Memory B cell (primary cell): Measurements from ENCODE around the gene PCSK5.

Source experiments
- ATAC-seq: fragments of 150-1000 bp; cut with Tn5 transposase; 2 replicates; pipeline ENCODE4 v1.10.0; 2021; ENCODE audit warnings: low read depth, mild to moderate bottlenecking, moderate library complexity
- DNase-seq, 2 donors: peaks; one replicate each; pipeline ENCODE4 v3.0.0; 2022; ENCODE audit warnings: low spot score in 2 of 2
- H3K27ac Mint-ChIP-seq: one replicate; pipeline ENCODE4 v1.8.0; 2022; ENCODE audit warnings: mild to moderate bottlenecking, moderate library complexity, mixed read lengths
- H3K27me3 Mint-ChIP-seq: one replicate; pipeline ENCODE4 v1.8.0; 2022; ENCODE audit warnings: mixed read lengths
- H3K36me3 Mint-ChIP-seq: one replicate; pipeline ENCODE4 v1.8.0; 2022; ENCODE audit warnings: mild to moderate bottlenecking, mixed read lengths
- H3K4me1 Mint-ChIP-seq: one replicate; pipeline ENCODE4 v1.8.0; 2022; ENCODE audit warnings: mixed read lengths
- H3K4me3 Mint-ChIP-seq: one replicate; pipeline ENCODE4 v1.8.0; 2022; ENCODE audit warnings: mild to moderate bottlenecking, moderate library complexity, mixed read lengths
- H3K9me3 Mint-ChIP-seq: one replicate; pipeline ENCODE4 v1.8.0; 2022; ENCODE audit warnings: mixed read lengths

The PCSK5 gene

DNA sequence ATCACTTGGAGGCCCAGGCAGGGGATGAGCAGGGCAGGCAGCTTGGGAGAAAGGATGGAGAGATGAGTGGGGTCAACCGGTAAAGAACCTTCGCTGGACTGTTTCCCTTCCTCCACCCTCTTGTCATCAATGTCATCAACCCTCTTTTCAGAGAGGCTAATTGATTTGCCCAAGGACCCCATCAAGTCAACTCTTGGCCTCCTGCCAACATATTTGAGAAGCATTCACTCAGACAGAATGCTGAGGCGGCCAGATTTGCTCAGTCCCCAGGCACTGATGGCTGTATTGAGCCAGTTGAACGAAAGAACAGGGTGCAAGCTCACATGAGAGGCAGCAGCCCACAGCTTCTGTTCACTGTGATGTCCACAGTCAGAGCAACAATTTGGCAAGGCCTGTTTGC is 310.3 kb downstream of the PCSK5 start:
- Mint-ChIP-seq H3K9me3 (peaks cover 5% of the 10 kb centered on the region), H3K4me3 (no peak overlapping the region), H3K27me3 (peaks cover 3% of the 10 kb centered on the region), H3K4me1 (no peaks in the 10 kb centered on the region), H3K27ac (no peak overlapping the region), H3K36me3 (no peaks in the 10 kb centered on the region)
- DNase-seq = no peak
- ATAC-seq = no peak

- H3K4me1 Mint-ChIP-seq = no peaks in the 10 kb centered on the region
- H3K27ac Mint-ChIP-seq = no peak overlapping the region
- peaks cover 3% of the 10 kb centered on the region for H3K27me3 Mint-ChIP-seq
- peaks cover 7% of the 10 kb centered on the region for H3K9me3 Mint-ChIP-seq
- no peak overlapping the region for H3K4me3 Mint-ChIP-seq
- H3K36me3 Mint-ChIP-seq = no peaks in the 10 kb centered on the region
- ATAC-seq (no peak), DNase-seq (no peak)
These were observed 312.9 kb downstream of the PCSK5 start for GRCh38 chr9:76203373-76203772.

DNA sequence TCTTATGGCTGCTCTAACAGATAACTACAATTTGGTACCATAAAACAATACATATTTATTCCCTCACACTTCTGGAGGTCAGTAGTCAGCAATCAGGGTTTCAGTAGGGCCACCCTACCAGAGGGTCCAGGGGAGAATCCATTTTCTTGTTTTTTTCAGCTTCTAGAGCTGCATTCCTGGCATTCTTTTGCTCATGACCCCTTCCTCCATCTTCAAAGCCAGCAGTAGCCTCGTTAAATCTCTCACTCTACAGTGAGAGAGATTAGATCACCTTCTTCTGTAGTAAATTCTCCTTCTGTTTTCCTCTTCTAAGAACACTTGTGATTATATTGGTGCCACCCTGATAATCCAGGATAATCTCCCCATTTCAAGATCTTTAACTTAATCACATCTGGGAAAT is 316.3 kb downstream of the PCSK5 start:
- Mint-ChIP-seq H3K27me3 (peaks cover 2% of the 10 kb centered on the region), H3K4me3 (no peak overlapping the region), H3K36me3 (no peaks in the 10 kb centered on the region), H3K4me1 (no peaks in the 10 kb centered on the region), H3K27ac (no peak overlapping the region), H3K9me3 (peaks cover 4% of the 10 kb centered on the region)
- ATAC-seq (no peak), DNase-seq (no peak)

GRCh38 chr9:76213751-76214150 is 323.3 kb downstream of the PCSK5 start:
- H3K4me3 Mint-ChIP-seq = no peak overlapping the region

GRCh38 chr9:76215066-76215465 is 324.6 kb downstream of the PCSK5 start:
- ATAC-seq (no peak), DNase-seq (no peak)
- Mint-ChIP-seq H3K36me3 (no peaks in the 10 kb centered on the region), H3K27me3 (peaks cover 2% of the 10 kb centered on the region), H3K9me3 (no peaks in the 10 kb centered on the region), H3K27ac (no peak overlapping the region), H3K4me1 (no peaks in the 10 kb centered on the region), H3K4me3 (no peak overlapping the region)

More at GRCh38 chr9:76213751-76214150, 323.3 kb downstream of the PCSK5 start:
- ATAC-seq (no peak), DNase-seq (no peak)
- Mint-ChIP-seq H3K27me3 (no peaks in the 10 kb centered on the region), H3K4me1 (no peaks in the 10 kb centered on the region), H3K36me3 (no peaks in the 10 kb centered on the region), H3K9me3 (no peaks in the 10 kb centered on the region), H3K27ac (no peak overlapping the region)

GRCh38 chr9:76216161-76216649 is 325.7 kb downstream of the PCSK5 start:
- no peak overlapping the region for H3K27ac Mint-ChIP-seq
- DNase-seq (no peak), ATAC-seq (no peak)
- no peaks in the 10 kb centered on the region for H3K4me1 Mint-ChIP-seq
- H3K9me3 Mint-ChIP-seq = no peaks in the 10 kb centered on the region
- H3K4me3 Mint-ChIP-seq = no peak overlapping the region
- peaks cover 2% of the 10 kb centered on the region for H3K27me3 Mint-ChIP-seq
- no peaks in the 10 kb centered on the region for H3K36me3 Mint-ChIP-seq

GRCh38 chr9:76218117-76218885 is 327.8 kb downstream of the PCSK5 start:
- Mint-ChIP-seq H3K9me3 (no peaks in the 10 kb centered on the region), H3K27ac (no peak overlapping the region), H3K36me3 (no peaks in the 10 kb centered on the region), H3K4me1 (no peaks in the 10 kb centered on the region), H3K27me3 (peaks cover 2% of the 10 kb centered on the region), H3K4me3 (no peak overlapping the region)
- no peak for DNase-seq
- no peak for ATAC-seq

DNA sequence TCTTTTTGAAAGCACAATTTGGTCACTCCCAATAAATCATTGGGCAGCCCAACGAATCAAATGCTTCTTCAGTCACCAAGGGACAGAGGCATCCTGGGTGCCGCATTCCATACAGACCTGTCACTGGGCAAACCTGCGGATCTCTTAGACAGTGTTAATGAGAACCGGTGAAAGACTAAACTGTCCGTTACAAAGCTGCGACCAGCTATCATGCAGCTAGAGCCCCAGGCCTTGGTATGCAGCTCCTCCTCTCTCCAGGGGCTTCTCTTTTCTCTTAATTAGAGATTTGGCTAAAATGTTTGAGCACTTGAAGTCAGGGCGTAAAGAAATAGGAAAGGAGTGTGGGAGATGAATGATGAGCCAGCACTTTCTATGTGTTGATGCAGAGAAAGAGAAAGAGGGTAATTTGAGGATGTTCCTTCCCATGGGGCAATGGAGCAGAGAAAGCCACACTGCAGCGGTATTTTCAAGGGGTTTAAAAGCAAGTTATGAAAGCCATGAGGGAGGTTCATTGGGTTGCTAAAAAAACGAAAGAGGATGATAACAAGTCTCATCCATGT is 328.5 kb downstream of the PCSK5 start:
- no peaks in the 10 kb centered on the region for H3K4me1 Mint-ChIP-seq
- H3K27ac Mint-ChIP-seq = no peak overlapping the region
- no peak for ATAC-seq
- H3K9me3 Mint-ChIP-seq = no peaks in the 10 kb centered on the region
- no peak for DNase-seq
- peaks cover 2% of the 10 kb centered on the region for H3K27me3 Mint-ChIP-seq
- H3K4me3 Mint-ChIP-seq = no peak overlapping the region
- no peaks in the 10 kb centered on the region for H3K36me3 Mint-ChIP-seq

GRCh38 chr9:76219560-76220151 is 329.2 kb downstream of the PCSK5 start:
- no peaks in the 10 kb centered on the region for H3K9me3 Mint-ChIP-seq
- H3K4me3 Mint-ChIP-seq = no peak overlapping the region
- H3K36me3 Mint-ChIP-seq = no peaks in the 10 kb centered on the region

DNA sequence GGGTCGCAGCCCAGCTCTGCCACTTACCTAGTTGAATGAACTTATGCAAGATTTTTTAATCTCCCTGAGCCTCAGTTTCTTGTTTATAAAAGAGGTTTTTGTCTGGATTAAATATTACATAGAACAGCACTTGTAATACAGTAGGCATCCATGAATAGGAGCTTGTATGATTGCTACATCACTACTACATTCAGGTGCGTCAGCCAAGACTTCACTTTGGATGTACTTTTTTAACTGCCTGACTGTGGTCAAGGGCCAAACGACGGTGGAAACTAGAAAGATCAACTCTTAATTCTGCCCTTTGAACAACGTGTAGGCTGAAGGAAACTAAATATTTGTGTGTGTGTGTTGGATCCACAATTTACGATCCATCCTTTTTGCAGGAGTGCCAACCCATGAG is 330.9 kb downstream of the PCSK5 start:
- Mint-ChIP-seq H3K4me3 (no peak overlapping the region), H3K27me3 (peaks cover 2% of the 10 kb centered on the region), H3K36me3 (no peaks in the 10 kb centered on the region), H3K27ac (no peak overlapping the region), H3K9me3 (no peaks in the 10 kb centered on the region), H3K4me1 (no peaks in the 10 kb centered on the region)
- DNase-seq (no peak), ATAC-seq (no peak)

More at GRCh38 chr9:76219560-76220151, 329.2 kb downstream of the PCSK5 start:
- Mint-ChIP-seq H3K27ac (no peak overlapping the region), H3K27me3 (peaks cover 2% of the 10 kb centered on the region), H3K4me1 (no peaks in the 10 kb centered on the region)
- no peak for DNase-seq
- ATAC-seq = no peak

- Mint-ChIP-seq H3K4me1 (no peaks in the 10 kb centered on the region), H3K36me3 (no peaks in the 10 kb centered on the region), H3K27me3 (peaks cover 3% of the 10 kb centered on the region), H3K9me3 (no peaks in the 10 kb centered on the region), H3K4me3 (no peak overlapping the region), H3K27ac (no peak overlapping the region)
- no peak for DNase-seq
- ATAC-seq = no peak
These were observed 333.4 kb downstream of the PCSK5 start for GRCh38 chr9:76223749-76224340.

GRCh38 chr9:76227156-76227555 is 336.7 kb downstream of the PCSK5 start:
- Mint-ChIP-seq H3K27me3 (peaks cover 4% of the 10 kb centered on the region), H3K36me3 (no peaks in the 10 kb centered on the region), H3K4me1 (no peaks in the 10 kb centered on the region), H3K27ac (no peak overlapping the region), H3K9me3 (no peaks in the 10 kb centered on the region), H3K4me3 (no peak overlapping the region)
- ATAC-seq (no peak), DNase-seq (no peak)

DNA sequence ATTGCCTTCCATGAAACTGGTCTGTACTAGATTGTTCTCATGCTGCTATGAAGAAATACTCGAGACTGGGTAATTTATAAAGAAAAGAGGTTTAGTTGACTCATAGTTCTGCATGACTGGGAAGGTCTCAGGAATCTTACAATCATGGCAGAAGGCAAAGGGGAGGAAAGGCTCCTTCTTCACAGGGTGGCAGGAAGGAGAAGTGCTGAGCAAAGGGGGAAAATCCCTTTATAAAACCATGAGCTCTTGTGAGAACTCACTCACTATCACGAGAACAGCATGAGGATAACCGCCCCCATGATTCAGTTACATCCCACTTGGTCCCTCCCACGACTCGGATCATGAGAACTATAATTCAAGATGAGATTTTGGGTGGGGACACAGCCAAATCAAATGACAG is 340.5 kb downstream of the PCSK5 start:
- DNase-seq (no peak), ATAC-seq (no peak)
- H3K27ac Mint-ChIP-seq = no peak overlapping the region
- H3K4me1 Mint-ChIP-seq = no peaks in the 10 kb centered on the region
- no peak overlapping the region for H3K4me3 Mint-ChIP-seq
- H3K27me3 Mint-ChIP-seq = peaks cover 4% of the 10 kb centered on the region
- no peaks in the 10 kb centered on the region for H3K36me3 Mint-ChIP-seq
- H3K9me3 Mint-ChIP-seq = no peaks in the 10 kb centered on the region

GRCh38 chr9:76232861-76233489 is 342.5 kb downstream of the PCSK5 start:
- H3K36me3 Mint-ChIP-seq = no peaks in the 10 kb centered on the region
- H3K4me1 Mint-ChIP-seq = no peaks in the 10 kb centered on the region
- H3K27ac Mint-ChIP-seq = no peak overlapping the region
- no peak overlapping the region for H3K4me3 Mint-ChIP-seq
- peaks cover 4% of the 10 kb centered on the region for H3K27me3 Mint-ChIP-seq
- no peaks in the 10 kb centered on the region for H3K9me3 Mint-ChIP-seq
- DNase-seq (no peak), ATAC-seq (no peak)
